Neural crest cell (in vitro differentiated cells): ENCODE results near the gene SOD1. TPM values are rescaled to one million over a fixed set of nuclear protein-coding genes. Genes with fewer than 3 reads are reported as not detected.

Experiments used
- DNase-seq: peaks from one replicate; pipeline ENCODE4 v3.0.0; 2021; ENCODE audit warnings: low read depth, mixed read lengths, low spot score
- H3K27ac Mint-ChIP-seq: one replicate; pipeline ENCODE4 v1.8.0; 2021; ENCODE audit warnings: mild to moderate bottlenecking, mixed read lengths; ENCODE audit not compliant: unreplicated experiment
- H3K27me3 Mint-ChIP-seq: 2 replicates; pipeline ENCODE4 v1.8.0; 2021; ENCODE audit warnings: low read depth, mild to moderate bottlenecking, mixed read lengths
- H3K36me3 Mint-ChIP-seq: 2 replicates; pipeline ENCODE4 v1.8.0; 2021; ENCODE audit warnings: low read depth, mild to moderate bottlenecking, mixed read lengths
- H3K4me1 Mint-ChIP-seq: 2 replicates; pipeline ENCODE4 v1.8.0; 2021; ENCODE audit warnings: mixed read lengths
- H3K4me3 Mint-ChIP-seq: one replicate; pipeline ENCODE4 v1.8.0; 2021; ENCODE audit warnings: mild to moderate bottlenecking, mixed read lengths
- H3K9me3 Mint-ChIP-seq: 2 replicates; pipeline ENCODE4 v1.8.0; 2021; ENCODE audit warnings: mixed read lengths
- total RNA-seq: library from RNA; stranded (reverse); gene quantifications from 2 replicates; pipeline ENCODE4 v1.2.1, GENCODE V29; 2021
- TF ChIP-seq, protein P1 (sequence below): fragments of 200-600 bp; sonication (generic); conservative IDR thresholded peaks from 2 replicates; pipeline ENCODE4 v1.5.0; 2021; ENCODE audit warnings: antibody characterized with exemption, mild to moderate bottlenecking

Gene SOD1
- total RNA-seq, 1 donor from 2014 or later, result 241 TPM

DNA sequence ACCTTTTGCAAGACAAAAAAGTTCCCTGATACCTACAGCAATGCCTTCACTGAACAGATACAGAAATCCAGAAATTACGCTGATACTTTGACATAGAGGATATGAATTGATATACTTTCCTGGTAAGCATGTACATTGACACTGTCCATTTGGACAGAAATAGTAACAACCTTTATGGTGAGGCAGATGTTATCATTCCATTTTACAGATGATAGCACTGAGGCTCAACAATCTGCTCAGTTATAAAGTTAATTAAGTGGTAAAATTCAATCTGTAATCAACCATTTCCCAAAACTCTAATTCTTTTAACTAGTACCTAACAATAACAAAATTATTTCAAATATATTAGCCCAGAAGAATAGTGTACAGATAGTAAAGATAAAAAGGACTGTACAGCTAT lies 51.8 kb downstream of the SOD1 start:
- H3K27ac Mint-ChIP-seq, result no peak overlapping the region
- DNase-seq, result no peak
- no peaks in the 10 kb centered on the region for H3K27me3 Mint-ChIP-seq
- H3K4me1 Mint-ChIP-seq, result peaks cover 46% of the 10 kb centered on the region
- no peaks in the 10 kb centered on the region for H3K36me3 Mint-ChIP-seq
- no peaks in the 10 kb centered on the region for H3K9me3 Mint-ChIP-seq
- TF ChIP-seq, protein P1, sequence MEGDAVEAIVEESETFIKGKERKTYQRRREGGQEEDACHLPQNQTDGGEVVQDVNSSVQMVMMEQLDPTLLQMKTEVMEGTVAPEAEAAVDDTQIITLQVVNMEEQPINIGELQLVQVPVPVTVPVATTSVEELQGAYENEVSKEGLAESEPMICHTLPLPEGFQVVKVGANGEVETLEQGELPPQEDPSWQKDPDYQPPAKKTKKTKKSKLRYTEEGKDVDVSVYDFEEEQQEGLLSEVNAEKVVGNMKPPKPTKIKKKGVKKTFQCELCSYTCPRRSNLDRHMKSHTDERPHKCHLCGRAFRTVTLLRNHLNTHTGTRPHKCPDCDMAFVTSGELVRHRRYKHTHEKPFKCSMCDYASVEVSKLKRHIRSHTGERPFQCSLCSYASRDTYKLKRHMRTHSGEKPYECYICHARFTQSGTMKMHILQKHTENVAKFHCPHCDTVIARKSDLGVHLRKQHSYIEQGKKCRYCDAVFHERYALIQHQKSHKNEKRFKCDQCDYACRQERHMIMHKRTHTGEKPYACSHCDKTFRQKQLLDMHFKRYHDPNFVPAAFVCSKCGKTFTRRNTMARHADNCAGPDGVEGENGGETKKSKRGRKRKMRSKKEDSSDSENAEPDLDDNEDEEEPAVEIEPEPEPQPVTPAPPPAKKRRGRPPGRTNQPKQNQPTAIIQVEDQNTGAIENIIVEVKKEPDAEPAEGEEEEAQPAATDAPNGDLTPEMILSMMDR, result no peak
- H3K4me3 Mint-ChIP-seq, result no peak overlapping the region

DNA sequence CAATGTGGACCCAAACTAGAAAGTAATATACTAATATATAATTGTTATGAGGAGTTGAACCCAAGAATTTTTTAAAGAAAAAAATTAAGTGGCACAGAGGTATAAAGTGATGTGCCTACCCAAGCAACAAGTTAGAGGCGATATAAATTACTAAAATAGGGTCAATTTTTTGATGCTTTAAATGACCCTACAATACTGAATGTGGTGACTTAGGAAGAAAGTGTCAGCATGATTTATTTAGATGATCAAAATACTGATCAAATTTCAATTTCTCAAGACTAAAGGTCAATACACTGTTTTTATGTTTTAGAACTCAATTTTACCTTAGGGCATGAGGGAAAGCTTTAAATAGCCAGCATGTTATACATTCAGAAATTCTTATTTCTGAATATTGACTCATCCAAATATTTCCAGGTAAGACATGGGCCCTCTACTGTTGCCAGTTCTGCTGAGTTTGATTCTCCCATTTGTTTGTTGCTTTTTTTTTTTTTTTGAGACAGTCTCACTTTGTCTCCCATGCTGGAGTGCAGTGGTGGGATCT lies 52.3 kb downstream of the SOD1 start:
- no peaks in the 10 kb centered on the region for H3K9me3 Mint-ChIP-seq
- TF ChIP-seq, protein P1, result no peak
- no peak for DNase-seq
- no peaks in the 10 kb centered on the region for H3K36me3 Mint-ChIP-seq
- H3K27ac Mint-ChIP-seq, result no peak overlapping the region
- H3K4me3 Mint-ChIP-seq, result no peak overlapping the region
- peaks cover 46% of the 10 kb centered on the region for H3K4me1 Mint-ChIP-seq
- H3K27me3 Mint-ChIP-seq, result no peaks in the 10 kb centered on the region

DNA sequence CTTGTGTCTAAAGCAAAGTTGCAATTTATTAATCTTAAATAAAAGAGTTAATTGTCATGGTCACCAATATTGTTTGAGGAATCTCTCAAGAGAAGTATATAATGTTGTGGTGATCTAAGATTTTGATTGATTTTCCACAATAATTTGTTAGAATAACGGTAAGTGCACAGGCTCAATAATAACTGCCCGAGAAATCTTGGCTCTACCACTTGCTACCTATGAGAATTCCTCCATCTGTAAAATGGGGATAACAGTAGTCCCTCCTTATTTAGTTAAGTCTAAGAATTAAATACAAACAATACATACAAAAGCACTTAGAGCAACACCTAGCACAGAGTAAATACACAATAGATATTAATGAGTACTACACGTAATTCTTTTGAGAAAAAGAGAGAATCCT lies 53.6 kb downstream of the SOD1 start:
- no peaks in the 10 kb centered on the region for H3K9me3 Mint-ChIP-seq
- H3K27me3 Mint-ChIP-seq, result no peaks in the 10 kb centered on the region
- no peak overlapping the region for H3K27ac Mint-ChIP-seq
- peaks cover 47% of the 10 kb centered on the region for H3K4me1 Mint-ChIP-seq
- TF ChIP-seq, protein P1, result no peak
- no peaks in the 10 kb centered on the region for H3K36me3 Mint-ChIP-seq
- DNase-seq, result no peak
- no peak overlapping the region for H3K4me3 Mint-ChIP-seq

DNA sequence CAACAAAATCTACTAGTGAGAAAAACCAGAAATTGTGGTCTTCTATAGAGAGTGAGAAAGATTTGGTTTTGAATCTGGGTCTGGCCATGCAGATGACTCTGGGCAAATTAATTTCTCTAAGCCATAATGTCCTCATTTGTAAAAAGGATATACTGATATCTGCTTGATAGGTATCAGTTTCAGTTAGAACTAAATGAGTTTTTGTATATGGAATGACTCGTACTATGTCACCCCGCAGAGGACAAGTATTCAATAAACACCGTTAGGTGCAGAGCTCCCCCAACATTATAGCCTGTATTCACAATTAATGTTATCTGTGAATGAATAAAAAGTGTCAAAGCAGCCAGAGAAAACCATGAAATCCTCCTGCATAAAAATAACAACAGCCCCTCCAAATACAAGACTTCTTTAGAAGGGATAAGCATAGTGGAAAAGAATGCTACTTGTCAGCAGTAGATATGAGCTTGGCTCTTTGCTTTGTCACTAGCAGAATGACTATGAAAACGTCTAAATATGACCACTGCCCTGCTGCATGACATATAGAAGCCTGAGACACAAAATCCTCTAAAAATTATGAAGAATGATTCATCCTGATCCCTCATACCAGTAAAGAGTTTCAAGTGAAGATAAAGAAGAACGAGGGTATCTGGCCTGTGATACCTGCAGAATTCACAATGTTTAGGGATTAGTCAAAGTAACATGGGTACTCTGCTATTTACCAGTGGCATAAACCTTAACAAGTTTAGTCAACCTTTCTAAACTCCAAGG lies 54.7 kb downstream of the SOD1 start:
- no peak overlapping the region for H3K27ac Mint-ChIP-seq
- H3K9me3 Mint-ChIP-seq, result no peaks in the 10 kb centered on the region
- H3K27me3 Mint-ChIP-seq, result no peaks in the 10 kb centered on the region
- peaks cover 48% of the 10 kb centered on the region for H3K4me1 Mint-ChIP-seq
- TF ChIP-seq, protein P1, result no peak
- H3K36me3 Mint-ChIP-seq, result peaks cover 2% of the 10 kb centered on the region
- DNase-seq, result no peak
- H3K4me3 Mint-ChIP-seq, result no peak overlapping the region

DNA sequence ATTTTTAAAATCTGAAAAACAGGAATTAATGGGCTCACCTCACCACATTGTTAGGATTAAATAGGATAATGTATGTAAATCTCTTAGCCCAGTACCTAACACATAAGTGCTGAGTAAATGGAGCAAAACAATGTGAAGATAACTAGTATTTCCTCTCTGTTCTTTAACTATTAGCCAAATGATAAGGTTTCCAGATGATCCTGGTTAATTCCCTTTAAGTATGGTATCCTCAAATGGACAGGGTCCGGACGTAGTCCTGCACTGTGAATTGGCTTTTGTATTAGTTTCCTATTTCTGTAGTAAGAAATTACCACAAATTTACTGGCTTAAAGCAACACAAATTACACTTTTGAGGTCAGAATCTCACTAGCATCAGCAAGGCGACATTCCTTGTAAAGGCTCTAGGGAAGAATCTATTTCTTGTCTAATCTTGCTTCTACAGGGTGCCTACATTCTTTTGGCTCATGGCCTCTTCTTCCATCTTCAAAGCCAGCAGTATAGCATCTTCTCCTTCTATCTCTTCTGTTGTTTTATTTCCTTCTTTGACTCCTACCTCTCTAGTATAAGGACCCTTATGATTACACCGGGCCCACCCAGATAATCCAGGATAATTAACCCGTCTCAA lies 55.4 kb downstream of the SOD1 start:
- TF ChIP-seq, protein P1, result no peak
- no peaks in the 10 kb centered on the region for H3K27me3 Mint-ChIP-seq
- no peak for DNase-seq
- no peak overlapping the region for H3K4me3 Mint-ChIP-seq
- H3K4me1 Mint-ChIP-seq, result peaks cover 44% of the 10 kb centered on the region
- peaks cover 5% of the 10 kb centered on the region for H3K36me3 Mint-ChIP-seq
- H3K27ac Mint-ChIP-seq, result no peak overlapping the region
- no peaks in the 10 kb centered on the region for H3K9me3 Mint-ChIP-seq
